IPS-15b (cell line): ENCODE data around the gene PC.

Source experiments
- H3K27me3 ChIP-seq: one replicate; pipeline ENCODE4 v1.6.1; 2013; ENCODE audit warnings: low read length; ENCODE audit not compliant: control insufficient read depth, insufficient read depth
- H3K36me3 ChIP-seq: one replicate; pipeline ENCODE4 v1.6.1; 2013; ENCODE audit warnings: low read length; ENCODE audit not compliant: control insufficient read depth, insufficient read depth
- H3K4me1 ChIP-seq: one replicate; pipeline ENCODE4 v1.6.1; 2013; ENCODE audit warnings: mild to moderate bottlenecking, low read length; ENCODE audit not compliant: control insufficient read depth, insufficient read depth
- H3K4me3 ChIP-seq: one replicate; pipeline ENCODE4 v1.5.1; 2013; ENCODE audit warnings: low read depth, low read length
- H3K9ac ChIP-seq: one replicate; pipeline ENCODE4 v1.6.1; 2013; ENCODE audit warnings: low read depth, mild to moderate bottlenecking, low read length
- H3K9me3 ChIP-seq: one replicate; pipeline ENCODE4 v1.6.1; 2013; ENCODE audit warnings: mild to moderate bottlenecking, low read length; ENCODE audit not compliant: control insufficient read depth, insufficient read depth

PC gene

DNA sequence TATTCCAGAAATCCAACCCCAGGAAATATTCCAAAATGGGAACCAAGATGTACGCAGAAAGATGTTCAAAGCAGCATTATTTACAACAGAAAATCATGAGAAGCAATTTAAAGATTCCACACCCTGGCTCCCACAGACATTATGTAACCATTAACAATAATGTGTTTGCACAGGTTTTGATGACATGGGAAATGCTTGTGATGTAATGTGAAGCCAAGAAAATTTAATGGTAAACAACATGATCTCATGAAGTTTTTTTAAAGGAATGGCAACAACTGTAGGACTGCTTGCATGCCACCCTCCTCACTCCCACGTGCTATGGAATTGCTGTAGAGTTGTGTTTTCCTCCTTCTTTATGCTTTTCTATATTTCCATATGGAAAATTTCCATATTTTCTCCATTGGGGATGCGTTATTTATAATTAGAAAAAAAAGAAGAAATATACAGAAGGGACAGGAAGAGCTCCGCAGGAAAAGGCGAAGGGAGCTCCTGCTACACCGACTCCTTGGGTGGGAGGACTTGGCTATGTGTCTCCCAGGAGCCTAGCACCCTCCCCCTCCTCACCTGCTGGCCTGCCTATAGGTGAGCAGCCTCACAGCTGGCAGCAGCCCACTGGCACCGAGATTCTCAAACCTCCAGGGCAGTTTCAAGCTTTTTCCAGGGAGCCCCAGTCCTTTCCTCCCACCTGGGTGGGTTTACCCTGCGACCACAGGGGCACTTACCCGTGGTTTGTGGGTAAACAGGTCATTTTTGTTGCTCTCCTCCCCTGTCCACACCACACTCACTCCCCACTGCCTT lies 80.4 kb downstream of the PC start:
- H3K9me3 ChIP-seq: no peaks in the 10 kb centered on the region
- no peaks in the 10 kb centered on the region for H3K36me3 ChIP-seq
- H3K4me3 ChIP-seq: no peak overlapping the region
- H3K9ac ChIP-seq: no peak overlapping the region
- H3K4me1 ChIP-seq: no peaks in the 10 kb centered on the region
- H3K27me3 ChIP-seq: no peaks in the 10 kb centered on the region

DNA sequence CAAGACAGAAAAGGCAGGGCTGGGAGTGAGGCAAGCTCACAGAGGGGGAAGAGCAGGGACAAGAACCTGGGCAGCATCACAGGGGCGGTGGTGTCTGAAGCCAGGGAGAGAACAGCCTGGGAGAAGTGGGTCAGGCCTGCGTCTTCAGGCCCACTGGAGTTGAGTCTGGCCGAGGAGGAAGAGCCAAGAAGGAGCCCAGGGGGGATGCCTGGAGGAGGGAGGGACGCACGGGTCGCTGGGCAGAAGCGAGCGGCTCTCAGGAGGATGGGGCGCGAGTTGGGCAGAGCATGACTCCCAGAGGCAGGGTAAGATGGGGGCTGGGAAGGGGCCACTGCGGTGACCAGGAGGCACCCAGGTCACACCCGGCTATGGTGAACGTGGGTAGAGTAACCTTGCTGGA lies 82.8 kb downstream of the PC start:
- no peaks in the 10 kb centered on the region for H3K27me3 ChIP-seq
- H3K4me1 ChIP-seq: no peaks in the 10 kb centered on the region
- no peaks in the 10 kb centered on the region for H3K9me3 ChIP-seq
- H3K4me3 ChIP-seq: no peak overlapping the region
- no peak overlapping the region for H3K9ac ChIP-seq
- H3K36me3 ChIP-seq: peaks cover 3% of the 10 kb centered on the region

DNA sequence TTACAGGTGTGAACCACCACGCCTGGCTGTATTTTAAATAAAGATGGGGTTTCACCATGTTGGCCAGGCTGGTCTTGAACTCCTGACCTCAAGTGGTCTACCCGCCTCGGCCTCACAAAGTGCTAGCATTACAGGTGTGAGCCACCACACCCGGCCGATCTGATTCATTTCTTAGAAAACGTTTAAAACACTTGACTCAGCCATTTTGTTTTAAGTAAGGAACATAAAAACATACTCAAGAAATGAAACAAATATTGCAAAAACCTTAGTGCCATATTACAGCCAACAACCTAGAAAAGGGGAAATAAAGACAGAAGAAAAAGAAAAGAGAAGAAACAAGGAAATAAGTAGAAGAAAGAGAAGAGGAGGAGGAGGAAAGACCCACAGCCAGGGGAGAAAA lies 84.0 kb downstream of the PC start:
- no peaks in the 10 kb centered on the region for H3K4me1 ChIP-seq
- H3K36me3 ChIP-seq: peaks cover 11% of the 10 kb centered on the region
- no peaks in the 10 kb centered on the region for H3K27me3 ChIP-seq
- no peaks in the 10 kb centered on the region for H3K9me3 ChIP-seq
- no peak overlapping the region for H3K4me3 ChIP-seq
- no peak overlapping the region for H3K9ac ChIP-seq

DNA sequence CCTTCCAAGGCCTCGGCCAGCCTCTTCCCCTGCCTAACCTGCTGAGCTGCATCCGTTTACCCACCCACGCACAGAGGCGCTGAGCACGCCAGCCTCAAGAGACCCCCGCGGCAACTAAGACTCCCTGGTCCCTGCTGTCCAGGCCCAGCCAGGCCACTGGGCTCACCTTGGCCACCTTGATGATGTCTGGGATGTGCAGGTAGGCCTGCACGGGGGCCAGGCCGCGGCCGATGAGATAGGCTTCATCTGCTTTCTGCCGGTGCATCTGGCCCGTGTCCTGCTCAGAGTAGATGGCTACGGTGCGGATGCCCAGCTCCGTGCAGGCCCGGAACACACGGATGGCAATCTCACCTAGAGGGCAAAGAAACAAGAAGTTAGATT lies 86.7 kb downstream of the PC start:
- H3K27me3 ChIP-seq: no peaks in the 10 kb centered on the region
- no peak overlapping the region for H3K4me3 ChIP-seq
- no peaks in the 10 kb centered on the region for H3K4me1 ChIP-seq
- no peak overlapping the region for H3K9ac ChIP-seq
- H3K36me3 ChIP-seq: peaks cover 11% of the 10 kb centered on the region
- no peaks in the 10 kb centered on the region for H3K9me3 ChIP-seq

DNA sequence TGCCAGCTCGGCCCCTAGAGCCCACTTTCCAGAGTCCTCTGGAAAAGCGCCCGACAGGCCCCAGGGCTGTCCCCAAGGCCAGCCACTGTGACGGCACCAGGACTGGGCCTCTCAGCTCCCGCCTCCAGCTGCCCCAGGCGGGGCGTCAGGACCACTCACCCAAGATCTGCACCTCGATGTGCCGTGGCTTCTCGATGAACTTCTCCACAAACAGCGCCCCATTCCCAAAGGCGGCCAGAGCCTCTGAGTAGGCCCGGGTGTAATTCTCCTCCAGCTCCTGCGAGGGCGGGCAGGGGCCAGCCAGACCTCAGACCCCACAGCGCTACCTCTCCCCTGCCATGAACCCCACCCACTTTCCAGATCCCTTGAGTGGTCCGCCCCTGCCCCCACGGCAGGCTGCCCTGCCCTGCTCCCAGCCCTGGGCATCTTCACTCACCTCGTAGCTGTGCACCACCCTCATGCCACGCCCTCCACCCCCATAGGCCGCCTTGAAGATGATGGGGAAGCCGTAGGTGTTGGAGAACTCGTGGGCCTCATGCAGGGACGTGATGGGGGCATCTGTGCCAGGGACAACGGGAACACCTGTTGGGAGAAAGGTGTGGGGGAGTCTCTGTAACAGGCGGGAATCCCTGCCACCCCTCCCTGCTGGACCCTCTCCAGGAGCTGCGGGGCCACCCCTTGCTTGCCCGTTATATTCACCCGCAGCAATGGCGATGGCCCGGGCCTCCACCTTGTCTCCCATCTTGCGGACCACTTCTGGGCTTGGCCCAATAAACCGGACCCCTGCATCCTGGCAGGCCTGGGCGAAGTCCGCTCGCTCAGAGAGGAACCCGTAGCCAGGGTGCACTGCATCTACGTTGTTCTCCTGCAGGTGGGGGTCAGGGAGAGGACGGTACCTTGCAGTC lies 87.3 kb downstream of the PC start:
- Histone ChIP-seq H3K9me3 (no peaks in the 10 kb centered on the region), H3K9ac (no peak overlapping the region), H3K4me1 (no peaks in the 10 kb centered on the region), H3K4me3 (no peak overlapping the region), H3K36me3 (peaks cover 12% of the 10 kb centered on the region), H3K27me3 (no peaks in the 10 kb centered on the region)

DNA sequence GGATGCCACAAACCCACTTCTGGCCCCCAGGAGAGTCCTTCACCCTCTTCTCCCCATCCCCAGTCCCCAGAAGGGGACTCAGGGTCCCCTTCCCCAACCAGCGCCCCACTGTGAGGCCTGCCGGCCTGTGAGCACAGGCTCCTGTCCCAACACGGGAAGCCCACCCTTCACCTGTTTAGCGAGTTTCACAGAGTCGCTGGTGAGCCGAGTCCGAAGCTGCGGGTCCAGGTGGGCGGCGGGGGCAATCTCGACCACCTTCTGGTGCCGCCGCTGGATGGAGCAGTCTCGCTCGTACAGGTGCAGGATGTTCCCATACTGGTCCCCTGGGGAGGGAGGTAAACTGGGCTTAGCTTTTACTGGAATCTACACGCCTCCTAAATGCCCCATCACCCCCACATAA lies 88.1 kb downstream of the PC start:
- H3K9ac ChIP-seq: no peak overlapping the region
- H3K9me3 ChIP-seq: no peaks in the 10 kb centered on the region
- no peak overlapping the region for H3K4me3 ChIP-seq
- no peaks in the 10 kb centered on the region for H3K27me3 ChIP-seq
- H3K36me3 ChIP-seq: peaks cover 15% of the 10 kb centered on the region
- no peaks in the 10 kb centered on the region for H3K4me1 ChIP-seq

DNA sequence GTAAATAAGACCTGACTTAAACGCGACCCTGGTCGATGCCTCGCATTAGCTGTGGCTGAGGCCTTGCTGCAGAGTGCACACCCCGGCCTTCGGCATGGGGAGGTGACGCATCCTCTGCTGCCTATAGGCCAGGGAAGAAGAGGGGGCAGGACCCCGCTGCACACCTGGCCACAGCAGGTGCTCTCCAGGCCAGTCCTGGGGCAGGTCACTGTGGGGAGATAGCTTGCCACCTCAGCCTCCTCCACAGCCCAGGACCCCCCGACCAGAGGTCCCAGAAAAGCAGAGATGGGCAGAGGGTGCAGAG lies 88.7 kb downstream of the PC start:
- Histone ChIP-seq H3K27me3 (no peaks in the 10 kb centered on the region), H3K36me3 (peaks cover 15% of the 10 kb centered on the region), H3K9ac (no peak overlapping the region), H3K9me3 (no peaks in the 10 kb centered on the region), H3K4me1 (no peaks in the 10 kb centered on the region), H3K4me3 (no peak overlapping the region)

DNA sequence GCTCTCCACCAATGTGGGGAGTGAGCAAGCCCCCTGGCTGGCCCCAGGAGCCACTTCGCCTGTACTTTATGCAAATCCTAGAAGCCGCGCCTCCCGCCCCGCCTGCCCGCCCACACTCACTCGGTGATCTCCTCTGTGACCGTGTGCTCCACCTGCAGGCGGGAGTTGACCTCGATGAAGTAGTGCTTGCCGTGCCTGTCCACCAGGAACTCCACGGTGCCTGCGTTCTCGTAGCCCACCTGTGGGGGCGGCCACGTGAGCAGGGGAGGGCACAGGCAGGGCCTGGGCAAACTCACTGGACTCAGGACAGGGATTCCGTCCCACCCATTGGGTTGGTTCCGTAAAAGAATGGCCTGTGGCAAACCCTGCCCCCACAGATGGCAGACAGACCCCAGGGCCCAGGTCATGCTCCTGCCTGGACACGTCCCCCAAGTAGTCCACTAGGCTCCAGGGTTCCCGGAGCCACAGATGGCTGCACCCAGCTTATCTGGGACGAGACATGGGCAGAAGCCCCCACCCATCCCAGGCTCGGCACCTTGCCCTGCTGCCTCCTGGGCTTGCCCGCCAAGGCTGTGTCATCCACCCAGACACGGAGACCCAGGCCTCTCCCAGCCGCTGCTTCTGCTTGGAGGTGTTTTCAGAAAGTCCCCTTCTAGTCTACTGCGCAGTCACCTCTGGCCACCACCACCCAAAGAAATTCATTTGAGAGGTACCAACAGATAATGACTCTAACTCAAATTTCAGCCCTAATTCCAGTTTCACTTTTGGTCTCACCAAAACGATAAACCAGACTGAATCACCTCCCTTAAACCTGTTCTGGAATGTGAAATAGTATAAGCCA lies 89.2 kb downstream of the PC start:
- H3K9me3 ChIP-seq: no peaks in the 10 kb centered on the region
- no peaks in the 10 kb centered on the region for H3K4me1 ChIP-seq
- no peak overlapping the region for H3K9ac ChIP-seq
- no peaks in the 10 kb centered on the region for H3K27me3 ChIP-seq
- no peak overlapping the region for H3K4me3 ChIP-seq
- peaks cover 15% of the 10 kb centered on the region for H3K36me3 ChIP-seq

DNA sequence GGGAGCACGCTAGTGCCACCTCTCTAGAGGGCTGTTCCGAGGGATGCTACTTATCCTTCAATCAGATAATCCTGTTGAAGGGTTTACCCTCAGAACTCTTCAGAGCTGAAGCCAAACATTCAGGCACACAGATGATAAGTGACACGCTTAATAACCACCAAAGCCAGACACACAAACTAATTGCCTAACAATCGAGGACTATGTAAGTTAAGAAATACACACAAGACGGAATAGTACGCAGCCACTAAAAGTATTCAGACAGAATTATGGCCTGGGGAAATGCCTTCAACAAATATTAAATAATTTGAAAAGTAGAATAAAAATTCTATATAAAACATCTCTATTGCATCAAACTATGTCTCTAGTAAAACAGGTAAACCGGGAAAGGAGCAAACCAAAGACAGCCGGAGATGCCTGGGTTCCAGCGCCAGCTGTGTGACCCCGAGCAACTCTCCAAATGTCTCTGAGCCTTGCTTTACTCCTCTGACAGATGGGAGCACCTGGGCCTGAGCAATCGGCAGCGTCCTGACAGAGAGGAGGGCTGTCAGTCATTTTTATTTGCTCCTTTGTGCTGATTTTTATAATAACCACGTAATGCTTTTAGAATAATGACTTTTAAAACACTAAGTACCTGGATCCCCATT lies 90.0 kb downstream of the PC start:
- Histone ChIP-seq H3K36me3 (peaks cover 19% of the 10 kb centered on the region), H3K27me3 (no peaks in the 10 kb centered on the region), H3K9ac (no peak overlapping the region), H3K4me3 (no peak overlapping the region), H3K4me1 (no peaks in the 10 kb centered on the region), H3K9me3 (no peaks in the 10 kb centered on the region)

DNA sequence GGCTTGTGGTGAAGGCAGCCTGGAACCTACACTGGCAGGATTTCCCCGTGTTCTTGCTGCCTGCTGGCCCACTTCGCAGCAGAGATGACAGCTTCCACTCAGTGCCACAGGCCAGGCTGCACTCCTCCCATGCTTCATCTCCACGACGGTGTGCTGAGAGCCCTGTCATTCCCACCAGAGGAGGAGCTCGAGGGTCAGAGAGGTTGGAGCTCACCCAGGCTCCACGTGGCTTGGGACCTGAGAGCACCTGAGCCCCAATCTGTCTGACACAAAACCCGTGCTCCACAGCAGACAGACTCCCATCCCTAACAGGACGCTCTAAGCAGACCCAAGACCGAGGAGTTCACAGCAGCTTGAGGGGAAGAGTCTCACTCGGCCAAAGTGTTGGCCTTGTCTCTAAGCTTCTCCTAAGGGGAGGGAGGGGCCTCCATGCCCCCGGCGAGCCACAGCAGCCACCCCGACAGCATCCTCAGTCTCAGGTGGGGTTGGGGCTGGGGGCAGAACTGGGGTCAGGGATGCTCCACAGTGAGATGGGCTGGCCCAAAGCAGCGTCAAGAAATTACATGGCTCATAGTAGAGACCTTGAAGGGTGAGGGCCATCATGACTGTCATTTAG lies 90.7 kb downstream of the PC start:
- peaks cover 19% of the 10 kb centered on the region for H3K36me3 ChIP-seq
- H3K9me3 ChIP-seq: no peaks in the 10 kb centered on the region
- H3K9ac ChIP-seq: no peak overlapping the region
- no peaks in the 10 kb centered on the region for H3K27me3 ChIP-seq
- no peaks in the 10 kb centered on the region for H3K4me1 ChIP-seq
- no peak overlapping the region for H3K4me3 ChIP-seq

DNA sequence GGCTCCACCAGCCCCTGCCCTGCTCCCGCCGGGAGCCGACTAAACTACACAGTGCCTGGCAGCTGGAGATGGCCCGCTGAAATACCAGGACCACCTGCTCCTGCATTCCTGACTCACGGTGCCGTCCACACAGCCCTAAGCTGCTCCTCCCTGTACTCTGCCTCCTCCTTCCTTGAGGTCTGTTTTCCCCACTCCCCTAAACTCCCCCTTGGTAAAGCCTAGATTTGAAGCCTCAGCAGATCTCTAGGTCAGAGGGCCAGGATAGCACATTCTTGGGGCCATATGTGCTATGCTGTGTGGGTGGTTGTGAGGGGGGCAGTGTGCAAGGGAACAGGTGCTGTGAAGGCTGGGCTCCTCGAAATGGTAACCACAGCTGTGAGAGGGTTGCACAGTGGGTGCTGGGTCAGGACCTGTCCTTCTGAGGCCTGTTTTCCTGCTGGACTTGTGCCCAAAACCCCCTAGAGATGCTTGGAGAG lies 91.6 kb downstream of the PC start:
- peaks cover 27% of the 10 kb centered on the region for H3K36me3 ChIP-seq
- H3K4me3 ChIP-seq: no peak overlapping the region
- H3K9ac ChIP-seq: no peak overlapping the region
- H3K9me3 ChIP-seq: no peaks in the 10 kb centered on the region
- H3K27me3 ChIP-seq: no peaks in the 10 kb centered on the region
- no peaks in the 10 kb centered on the region for H3K4me1 ChIP-seq
